Fibroblast of skin of right biceps (primary cell): ENCODE results near the gene FBXO15.

Experiments
- DNase-seq: peaks from one replicate; pipeline ENCODE4 v3.0.0-alpha.2; 2013

Gene FBXO15

DNA sequence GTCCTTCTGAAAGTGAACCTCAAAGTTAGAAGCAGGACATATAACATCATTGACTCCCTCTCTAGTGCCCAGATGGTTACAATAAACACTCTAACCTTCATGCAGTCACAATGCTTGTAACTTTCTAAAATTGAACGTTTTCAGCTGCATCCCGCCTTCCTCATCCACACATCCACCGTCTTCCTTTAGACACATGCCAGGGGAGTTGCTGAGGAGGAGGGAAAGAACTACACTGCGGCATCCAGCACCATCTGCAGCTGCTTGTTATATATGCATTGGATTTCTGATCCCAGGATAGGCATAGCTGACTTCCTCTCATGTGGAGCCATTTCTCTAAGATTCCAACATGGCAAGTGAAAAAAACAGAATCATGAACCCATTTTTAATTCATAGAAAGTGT lies 96.8 kb downstream of the FBXO15 start:
- no peak for DNase-seq

DNA sequence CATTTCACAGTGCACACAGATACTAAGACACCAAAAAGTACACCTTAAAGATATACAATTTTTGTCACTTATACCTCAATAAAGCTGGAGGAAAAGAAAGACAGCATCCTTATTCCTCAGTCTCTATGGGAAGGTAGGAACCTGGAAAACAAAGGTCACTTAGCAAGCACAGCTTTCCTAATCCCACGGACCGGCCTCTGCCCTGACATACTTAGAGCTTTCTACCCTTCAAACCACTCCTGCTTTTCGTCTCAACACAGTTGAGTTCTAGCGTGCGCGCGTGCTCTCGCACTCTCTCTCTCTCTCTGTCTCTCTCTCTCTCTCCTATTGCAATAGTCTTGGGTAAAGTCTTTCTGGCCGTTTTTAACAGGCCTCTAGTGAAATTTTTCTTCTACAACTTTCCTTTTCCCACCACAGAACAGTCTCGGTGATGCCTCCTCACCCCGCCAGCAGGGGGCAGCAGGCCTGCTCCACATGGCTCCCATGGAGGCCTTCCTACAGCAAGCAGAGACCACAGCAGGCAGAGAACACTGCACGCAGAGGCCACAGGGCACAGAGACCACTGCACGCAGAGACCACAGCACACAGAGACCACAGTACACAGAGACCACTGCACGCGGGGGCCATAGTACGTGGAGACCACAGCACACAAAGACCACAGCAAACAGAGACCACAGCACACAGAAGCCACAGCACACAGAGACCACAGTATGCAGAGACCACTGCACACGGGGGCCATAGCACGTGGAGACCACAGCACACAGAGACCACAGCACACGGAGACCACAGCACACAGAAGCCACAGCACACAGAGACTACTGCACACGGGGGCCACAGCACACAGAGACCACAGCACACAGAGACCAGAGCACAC lies 106.9 kb downstream of the FBXO15 start:
- peak; percentile 8 for DNase-seq

DNA sequence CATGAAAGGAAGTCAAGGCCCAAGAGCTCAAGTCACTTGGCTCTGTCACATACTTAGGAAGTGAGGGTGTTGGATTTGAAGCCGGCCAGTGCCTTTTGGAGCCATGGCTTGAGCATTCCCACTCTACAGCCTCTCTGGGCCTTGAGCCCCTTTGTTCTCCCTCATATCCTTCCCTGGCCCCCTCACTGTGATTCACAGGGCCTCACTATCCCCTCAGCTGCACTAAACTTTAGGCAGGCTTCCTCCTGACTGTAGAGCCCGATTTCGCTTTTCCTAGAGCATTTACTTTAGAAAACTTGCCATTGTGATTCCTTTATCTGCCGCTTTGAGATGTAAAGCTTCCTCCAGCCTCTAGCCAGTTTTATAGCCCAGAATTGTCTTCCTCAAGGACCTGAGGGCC lies 107.6 kb downstream of the FBXO15 start:
- DNase-seq, result no peak

DNA sequence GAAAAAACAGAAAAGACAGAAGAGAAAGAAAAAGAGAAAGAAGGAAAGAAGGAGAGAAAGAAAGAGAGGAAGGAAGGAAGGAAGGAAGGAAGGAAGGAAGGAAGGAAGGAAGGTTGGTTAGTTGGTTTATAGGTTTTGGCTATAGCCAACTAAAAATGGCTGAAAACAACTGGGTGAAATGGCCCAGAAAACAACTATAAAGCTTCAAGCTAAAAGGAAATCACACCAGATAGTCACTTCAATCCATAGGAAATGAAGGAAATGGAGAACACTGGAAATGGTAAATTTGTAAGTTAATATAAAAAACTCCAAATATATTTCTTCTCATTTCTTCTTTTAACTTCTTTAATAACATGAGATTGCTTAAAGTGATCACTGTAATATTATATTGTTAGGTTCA lies 118.5 kb downstream of the FBXO15 start:
- DNase-seq, result no peak
